Thyroid gland (tissue), 4 donors: ENCODE results near the gene HMGCS1.

ENCODE experiments used
- POLR2A ChIP-seq, 2 donors: fragments of 450-650 bp; IDR thresholded peaks; one replicate each; pipeline ENCODE4 v1.6.1; 2017; ENCODE audit warnings: antibody characterized with exemption in 2 of 2, mild to moderate bottlenecking in 2 of 2, moderate library complexity in 1 of 2
- TF ChIP-seq, protein P1 (sequence below), 6 experiments: fragments of 200-600 bp in 3 of 6; fragments of 450-650 bp in 3 of 6; sonication (generic) in 3 of 6; IDR thresholded peaks; one replicate each; pipeline ENCODE4 v1.5.1; 2016 to 2019; ENCODE audit warnings: antibody characterized with exemption in 6 of 6, mild to moderate bottlenecking in 2 of 6, inconsistent platforms in 1 of 6, moderate library complexity in 1 of 6

- TF ChIP-seq, protein P1, sequence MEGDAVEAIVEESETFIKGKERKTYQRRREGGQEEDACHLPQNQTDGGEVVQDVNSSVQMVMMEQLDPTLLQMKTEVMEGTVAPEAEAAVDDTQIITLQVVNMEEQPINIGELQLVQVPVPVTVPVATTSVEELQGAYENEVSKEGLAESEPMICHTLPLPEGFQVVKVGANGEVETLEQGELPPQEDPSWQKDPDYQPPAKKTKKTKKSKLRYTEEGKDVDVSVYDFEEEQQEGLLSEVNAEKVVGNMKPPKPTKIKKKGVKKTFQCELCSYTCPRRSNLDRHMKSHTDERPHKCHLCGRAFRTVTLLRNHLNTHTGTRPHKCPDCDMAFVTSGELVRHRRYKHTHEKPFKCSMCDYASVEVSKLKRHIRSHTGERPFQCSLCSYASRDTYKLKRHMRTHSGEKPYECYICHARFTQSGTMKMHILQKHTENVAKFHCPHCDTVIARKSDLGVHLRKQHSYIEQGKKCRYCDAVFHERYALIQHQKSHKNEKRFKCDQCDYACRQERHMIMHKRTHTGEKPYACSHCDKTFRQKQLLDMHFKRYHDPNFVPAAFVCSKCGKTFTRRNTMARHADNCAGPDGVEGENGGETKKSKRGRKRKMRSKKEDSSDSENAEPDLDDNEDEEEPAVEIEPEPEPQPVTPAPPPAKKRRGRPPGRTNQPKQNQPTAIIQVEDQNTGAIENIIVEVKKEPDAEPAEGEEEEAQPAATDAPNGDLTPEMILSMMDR (IDR thresholded peaks at IDR 0.05) = no peak
- TF ChIP-seq POLR2A (IDR thresholded peaks at IDR 0.05) = no peak
These were observed 45.5 kb upstream of the HMGCS1 start for GRCh38 chr5:43358726-43359125.
